HG02884 (cell line): ENCODE data around the gene ST3GAL3.

Source experiments
- ATAC-seq: cut with Tn5 transposase; IDR thresholded peaks from one replicate; pipeline ENCODE4 v1.9.1; 2021; ENCODE audit warnings: mild to moderate bottlenecking, moderate library complexity; ENCODE audit not compliant: unreplicated experiment

ST3GAL3 gene

DNA sequence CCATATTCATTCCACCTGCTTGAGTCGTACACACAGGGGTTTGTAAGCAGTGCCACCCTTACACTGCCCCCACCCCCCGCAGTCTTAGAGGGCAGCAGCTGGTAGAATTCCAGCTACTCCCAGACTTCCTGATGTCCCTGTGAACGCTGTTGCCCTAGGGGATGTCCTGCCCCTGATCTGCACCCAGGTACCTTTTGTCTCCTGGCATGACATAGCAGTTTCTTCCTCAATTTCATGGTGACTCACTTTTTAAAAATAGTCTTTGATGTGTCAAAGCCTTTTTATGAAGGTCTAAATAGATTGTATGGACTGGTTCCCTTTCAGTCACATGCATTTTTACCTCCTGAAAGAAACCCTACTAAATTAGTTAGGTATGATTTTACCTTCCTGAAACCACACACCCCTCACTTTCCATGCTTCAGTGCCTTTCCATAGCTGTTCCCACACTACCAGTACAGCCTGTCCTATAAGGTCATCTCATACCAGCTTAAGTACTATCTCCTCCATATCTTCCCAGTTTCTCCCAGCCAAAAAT, 76.4 kb downstream of the ST3GAL3 start:
- ATAC-seq, result no peak

DNA sequence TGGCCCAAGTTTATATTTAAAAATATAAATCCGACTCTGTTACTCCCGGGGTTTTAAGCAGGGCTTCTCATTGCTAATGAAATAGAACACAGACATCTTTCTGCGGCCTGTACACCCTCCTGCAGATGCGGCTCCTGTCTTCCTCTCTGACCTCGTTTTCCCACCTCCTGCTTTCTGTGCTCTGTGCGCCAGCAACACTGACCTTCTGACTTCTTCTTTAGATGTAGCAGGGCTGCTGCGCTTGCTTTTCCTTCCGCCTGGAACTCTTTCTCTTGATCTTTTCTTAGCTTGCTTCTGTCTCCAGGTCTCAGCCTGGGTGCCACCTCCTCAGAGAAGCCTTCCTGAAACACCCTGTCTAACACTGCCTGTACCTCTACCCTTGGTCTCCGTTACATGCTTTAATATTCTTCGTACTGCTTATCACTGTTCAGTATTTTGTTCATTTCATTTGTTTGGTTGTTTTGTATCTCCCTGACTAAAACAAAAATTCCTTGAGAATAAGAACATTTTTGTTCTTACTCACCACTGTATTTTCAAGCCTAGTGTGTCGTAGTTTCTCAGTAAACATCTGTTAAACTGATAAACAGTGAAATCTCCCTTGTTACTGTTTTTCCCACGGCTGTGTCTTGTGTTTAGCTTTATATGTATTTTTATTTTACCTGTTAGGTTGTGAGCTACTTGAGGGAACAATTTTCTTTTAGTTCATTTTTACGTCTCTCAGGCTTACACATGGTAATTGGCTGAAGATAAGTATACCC, 79.0 kb downstream of the ST3GAL3 start:
- no peak for ATAC-seq

DNA sequence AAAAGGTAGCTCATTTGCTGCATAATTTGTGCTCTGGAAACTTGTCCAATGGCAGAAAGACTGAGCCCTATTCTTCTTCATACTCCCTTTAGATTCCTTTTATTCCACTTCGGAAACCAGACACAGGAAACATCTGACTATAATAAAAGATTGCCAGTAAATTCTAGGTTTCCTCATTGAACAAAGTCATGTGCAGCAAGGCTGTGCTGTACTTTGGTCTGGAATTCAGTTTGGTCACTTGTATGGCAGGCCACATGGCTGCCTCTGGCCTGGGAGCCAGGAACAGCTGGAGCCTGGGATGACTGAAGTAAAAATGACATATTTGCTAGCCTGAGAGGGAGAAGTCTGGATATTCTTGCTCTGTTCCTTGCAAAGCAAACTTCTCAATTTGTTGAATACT, 79.6 kb downstream of the ST3GAL3 start:
- ATAC-seq, result no peak

DNA sequence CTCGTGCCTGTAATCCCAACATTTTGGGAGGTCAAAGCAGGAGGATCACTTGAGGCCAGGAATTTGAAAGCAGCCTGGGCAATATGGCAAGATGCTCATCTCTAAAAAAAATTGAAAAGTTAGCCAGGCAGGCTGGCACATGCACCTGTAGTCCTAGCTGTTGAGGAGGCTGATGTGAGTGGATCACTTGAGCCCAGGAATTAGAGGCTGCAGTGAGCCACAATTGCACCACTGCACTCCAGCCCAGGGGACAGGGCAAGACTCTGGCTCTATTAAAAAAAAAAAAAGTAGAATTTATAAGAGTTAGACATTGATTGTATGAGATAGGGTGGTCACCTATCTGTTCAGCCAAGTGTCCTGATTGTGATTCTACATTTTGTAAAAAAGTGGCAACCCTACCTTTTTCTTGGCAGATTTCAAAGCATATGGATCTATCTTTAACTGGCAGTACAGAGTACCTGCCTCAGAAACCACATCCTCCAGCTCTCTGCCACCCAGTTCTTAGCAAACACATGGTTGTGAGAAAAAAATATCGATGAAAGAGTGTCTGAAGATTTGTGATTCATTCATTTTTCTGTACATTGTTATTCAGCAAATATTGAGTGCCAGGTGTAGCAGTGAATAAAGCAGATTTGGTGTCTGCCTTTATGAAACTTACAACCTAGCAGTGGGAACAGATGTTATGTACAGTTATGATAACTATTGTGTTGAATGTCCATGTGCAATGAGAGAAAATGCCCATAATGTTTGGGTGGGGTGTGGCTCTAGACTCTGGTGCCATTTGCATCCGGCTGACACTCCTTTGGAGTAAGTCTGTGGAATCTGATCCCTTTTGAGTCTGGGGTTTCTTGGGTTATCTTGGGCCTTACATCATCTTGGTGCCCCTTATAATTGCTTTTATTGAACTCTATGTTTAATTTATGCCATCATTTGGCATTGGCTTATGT, 82.5 kb downstream of the ST3GAL3 start:
- ATAC-seq, result no peak

DNA sequence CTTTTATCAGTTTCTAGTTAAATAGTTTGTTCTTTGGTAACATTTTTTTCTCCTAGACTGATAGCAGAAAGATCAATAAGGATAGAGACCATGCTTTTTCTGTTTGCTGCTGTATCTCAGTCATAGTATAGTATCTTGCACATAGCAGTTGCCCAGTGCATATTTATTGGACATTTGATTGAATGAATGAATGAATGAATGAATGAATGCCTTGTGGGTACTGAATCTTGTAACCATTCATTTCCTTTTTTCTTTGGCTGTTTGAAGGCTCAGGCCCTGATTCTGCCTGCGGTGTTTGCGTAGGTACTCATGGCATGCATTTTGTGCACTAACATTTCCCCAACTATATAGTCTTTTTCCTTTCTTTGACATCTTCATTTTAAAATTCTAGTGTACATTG, 83.9 kb downstream of the ST3GAL3 start:
- ATAC-seq, result no peak

DNA sequence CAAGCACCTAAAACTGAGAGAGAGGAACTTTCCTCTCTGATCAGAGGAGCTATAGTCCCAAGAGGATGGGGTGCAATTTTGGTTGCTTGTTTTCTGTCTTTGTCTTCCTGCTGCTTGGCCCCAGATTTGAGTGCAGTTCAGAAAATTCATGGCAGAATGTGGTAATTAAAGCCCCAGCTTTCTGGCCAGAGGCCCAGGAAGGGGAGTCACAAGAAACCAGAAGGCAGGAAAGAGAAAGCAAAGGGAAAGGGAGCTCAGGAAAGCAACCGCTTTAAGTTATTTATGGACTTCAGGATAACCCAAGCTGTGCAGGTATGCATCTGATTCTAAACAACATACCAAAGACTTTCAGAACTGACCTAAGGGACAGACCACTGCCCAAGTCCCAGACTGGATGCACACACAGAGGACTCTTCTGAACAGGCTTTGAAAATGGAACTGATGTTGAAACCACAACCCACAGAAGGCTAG, 88.8 kb downstream of the ST3GAL3 start:
- ATAC-seq, result no peak

DNA sequence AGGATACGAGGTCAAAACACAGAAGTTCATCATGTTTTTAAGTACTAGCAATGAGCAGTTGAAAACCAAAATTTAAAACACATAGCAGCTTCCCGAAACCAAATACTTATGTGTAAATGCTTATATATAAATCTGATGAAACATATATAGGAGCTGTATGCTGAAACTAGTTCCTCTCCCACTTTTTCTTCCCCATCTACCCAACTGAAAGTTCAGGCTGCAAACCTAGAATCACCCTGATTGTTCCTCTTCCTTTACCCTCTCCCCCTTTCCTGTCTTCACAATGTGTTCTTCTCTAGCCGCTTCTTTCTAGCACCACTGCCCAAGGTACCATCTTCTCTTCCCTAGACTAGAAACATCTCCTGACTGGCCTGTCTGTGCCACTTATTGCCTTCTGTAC, 90.6 kb downstream of the ST3GAL3 start:
- ATAC-seq, result no peak

DNA sequence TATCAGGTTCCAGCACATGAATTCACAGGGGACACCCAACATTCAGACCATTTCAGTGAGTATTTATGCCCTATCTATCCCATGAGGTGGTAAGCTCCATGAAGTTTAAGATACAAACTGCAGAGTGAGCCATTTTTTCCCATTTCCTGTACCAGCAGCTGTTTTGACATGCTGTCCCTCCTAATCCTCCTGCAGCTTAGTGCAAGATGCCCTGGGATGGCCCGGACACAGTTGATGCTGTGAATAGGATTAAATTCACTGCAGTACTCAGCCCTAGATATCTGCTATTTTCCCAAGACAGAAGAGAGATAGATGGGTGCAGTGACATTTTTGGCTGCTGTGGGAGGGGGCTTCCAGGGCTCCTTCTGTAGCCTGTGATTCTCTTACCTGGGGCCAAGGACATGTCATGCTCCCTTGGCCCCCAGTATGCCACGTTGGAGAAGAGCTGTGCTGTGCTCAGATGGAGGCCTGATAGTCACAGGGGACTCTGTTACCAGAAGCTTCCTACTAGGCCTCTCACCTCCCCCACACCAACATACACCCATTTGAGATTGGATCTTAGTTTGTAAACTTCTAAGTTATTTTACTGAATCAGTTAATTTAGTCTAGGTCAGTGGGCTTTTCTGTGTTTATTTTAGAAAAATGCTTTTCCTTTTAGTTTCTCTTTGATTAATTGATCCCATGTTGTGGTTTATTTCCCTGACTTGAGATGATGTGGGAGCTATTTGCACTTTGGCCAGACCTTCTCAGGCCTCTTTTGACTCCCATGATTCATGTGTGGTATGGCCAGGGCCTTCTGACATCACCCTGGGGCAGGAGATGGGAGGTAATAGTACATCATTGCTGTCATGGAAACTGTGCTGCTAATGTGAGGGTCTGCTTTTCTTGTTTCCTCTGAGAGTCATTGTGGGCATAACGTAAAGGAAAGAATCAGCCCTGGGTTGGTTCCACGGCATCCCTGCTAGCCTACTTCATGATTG, 92.6 kb downstream of the ST3GAL3 start:
- ATAC-seq, result no peak

DNA sequence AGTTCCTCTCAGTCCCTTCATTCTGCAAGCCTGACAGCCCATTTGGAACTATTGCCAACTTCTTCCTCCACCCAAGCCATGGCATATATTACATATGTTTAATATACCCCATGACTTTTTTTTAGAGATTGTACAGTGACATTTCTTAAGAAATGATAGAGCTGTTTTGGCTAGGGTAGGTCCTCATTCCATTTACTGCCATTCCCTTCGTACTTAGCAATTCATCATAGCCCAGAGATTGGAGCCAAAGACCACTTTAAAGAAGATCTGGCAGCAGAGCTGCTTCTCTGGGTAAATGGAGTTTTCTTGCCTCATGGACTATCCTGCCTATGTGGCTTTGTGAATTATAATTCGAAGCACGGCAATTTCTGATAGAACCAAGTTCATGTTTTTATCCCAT, 93.4 kb downstream of the ST3GAL3 start:
- ATAC-seq, result no peak

DNA sequence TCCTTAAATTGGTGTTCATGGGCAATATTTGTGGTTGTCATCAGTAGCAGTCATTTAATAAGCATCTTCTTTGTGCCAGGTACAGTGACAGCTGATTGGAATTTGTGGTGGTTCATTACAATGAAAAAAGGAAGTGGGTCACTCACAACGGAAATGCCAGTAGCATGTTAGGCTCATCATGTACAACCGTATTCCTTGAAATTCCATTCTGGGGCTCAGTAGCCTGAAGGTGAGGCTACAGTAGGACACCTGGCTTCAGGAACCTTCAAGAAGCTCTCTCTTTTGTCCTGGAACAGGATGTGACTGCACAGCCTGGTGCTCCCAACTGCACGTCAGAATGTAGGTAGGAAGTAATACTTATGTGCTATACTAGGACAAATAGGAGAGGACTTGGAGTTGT, 93.9 kb downstream of the ST3GAL3 start:
- ATAC-seq, result no peak

DNA sequence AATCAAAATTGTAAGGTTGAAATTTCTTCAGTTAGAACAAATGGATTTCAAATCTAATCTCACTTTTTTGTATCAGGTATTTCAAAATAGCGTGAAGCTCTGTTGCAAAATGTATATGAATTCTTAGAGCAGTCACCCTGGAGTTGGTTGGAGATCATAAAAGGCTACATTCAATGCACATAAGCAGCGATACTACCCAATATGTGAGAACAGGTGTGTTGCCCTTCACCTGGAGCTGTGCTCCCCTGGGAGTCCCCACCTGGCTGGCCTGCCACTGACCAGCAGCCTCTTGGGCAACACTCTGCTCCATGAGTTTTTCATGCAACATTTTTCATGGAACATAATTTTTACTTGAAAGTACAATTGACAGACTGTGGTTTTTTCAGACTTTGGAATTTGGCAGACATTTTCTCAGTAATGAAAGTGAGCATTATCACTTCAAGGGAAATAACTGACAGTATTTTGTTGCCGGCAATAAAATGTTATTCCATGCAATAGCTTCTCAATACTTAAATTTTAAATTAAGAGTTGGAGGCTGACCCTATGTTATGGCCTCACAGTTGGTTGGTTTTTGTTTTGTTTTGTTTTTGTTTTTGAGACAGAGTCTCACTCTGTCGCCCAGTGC, 95.1 kb downstream of the ST3GAL3 start:
- ATAC-seq, result no peak

DNA sequence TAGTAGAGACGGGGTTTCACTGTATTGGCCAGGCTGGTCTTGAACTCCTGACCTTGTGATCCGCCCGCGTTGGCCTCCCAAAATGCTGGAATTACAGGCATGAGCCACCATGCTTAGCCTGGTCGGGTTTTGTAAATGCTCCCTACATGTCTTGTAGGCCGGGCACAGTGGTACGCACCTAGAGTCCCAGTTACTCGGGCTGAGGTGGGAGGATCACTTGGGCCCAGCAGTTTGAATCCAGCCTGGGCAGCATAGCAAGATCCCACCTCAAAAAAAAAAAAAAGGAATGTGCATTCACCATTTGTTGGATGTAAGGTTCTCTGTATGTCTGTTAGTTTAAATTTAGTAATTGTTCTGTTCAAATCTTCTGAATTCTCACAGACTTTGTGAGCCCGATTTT, 95.8 kb downstream of the ST3GAL3 start:
- no peak for ATAC-seq

DNA sequence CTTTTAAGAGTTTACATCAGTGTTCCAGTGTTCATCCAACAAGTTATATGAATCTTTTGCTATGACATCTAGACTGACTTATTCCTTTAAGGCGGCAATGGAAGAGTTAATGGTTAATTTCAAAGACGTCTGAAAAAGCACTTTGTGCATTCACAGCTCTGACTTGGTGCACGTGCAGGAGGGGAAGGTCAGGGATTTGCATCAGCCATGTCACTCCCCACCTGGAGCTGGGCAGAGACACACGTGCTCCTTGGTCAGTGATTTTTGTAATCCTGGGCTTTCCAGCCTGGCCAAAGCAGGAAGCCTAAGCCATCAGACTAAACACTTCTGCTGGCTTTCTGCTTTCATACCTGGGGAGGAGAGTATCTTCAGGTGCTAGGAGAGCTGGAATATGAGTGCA, 96.3 kb downstream of the ST3GAL3 start:
- no peak for ATAC-seq

DNA sequence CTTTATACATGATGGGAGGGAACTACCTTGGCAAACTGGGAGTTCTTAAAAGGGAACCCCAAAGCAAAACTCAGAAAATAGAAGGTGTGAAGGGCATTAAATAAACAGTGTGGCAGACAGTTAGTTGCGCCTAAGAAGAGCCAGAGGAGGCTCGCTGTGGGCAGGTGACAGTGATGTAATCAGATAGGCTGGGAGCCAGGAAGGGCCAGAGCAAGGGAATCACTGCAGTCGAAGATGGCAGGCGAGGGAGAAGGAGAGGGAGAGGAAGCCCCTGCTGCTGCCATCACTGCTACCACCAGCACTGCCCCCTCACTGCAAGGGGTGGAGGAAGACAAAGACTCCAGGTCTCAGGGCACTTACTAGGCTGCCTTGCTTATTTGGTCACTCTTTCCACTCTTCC, 97.2 kb downstream of the ST3GAL3 start:
- no peak for ATAC-seq

DNA sequence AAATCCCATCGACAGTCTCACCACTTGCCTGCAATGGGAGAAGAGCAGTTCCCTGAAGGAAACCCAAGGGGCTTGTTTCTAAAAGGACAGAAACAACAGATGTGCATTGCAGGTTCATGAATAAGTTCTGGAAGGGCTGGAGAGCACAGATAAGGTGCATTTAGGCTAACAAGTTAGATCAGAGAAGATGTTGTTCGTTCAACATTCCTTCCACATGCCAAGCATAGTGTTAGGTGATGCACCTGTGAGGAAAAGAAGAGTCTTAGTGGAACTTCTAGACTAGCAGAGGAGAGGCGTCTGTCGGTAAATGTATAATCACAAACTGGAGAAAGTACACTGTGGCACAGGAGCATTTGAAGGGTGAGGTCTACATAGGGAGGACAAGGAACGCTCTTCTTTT, 98.0 kb downstream of the ST3GAL3 start:
- no peak for ATAC-seq

DNA sequence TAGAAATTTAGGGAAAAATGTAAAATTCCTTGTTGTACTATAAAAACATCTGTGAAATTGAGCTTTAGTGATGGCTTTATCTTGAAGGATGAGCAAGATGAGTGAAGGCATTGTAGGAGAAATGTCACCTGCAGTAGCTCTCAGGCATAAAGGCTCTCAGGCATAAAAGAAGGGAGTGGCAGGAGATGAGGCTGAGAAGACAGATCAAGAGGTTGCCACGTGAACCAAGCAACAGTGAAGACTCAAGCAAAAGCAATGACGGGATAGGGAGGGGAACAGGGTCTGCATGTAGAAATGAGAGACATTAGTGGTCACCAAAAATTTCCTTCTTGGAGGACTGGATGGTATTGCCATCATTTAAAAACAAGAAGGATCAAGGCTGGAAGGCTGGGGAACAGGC, 98.8 kb downstream of the ST3GAL3 start:
- no peak for ATAC-seq

DNA sequence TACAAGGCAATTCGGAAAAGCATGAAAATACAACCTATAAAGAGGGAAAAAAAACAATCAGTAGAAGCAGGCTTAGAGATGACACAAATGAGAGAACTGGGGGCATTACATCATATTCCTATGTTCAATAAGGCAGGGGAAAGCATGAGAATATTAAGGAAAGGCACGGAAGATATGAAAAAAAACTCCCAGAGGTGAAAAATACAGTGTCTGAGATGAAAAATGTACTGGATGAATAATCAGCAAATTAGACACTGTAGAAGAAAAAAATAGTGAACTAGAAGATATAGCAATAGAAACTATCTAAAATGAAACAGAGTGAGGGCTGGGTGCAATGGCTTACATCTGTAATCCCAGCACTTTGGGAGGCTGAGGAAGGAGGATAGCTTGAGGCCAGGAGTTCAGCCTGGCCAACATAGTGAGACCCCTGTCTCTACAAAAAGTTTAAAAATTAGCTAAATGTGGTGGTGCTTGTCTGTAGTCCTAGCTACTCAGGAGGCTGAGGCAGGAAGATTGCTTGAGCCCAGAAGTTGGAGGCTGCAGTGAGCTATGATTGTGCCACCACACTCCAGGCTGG, 101.8 kb downstream of the ST3GAL3 start:
- ATAC-seq, result no peak

DNA sequence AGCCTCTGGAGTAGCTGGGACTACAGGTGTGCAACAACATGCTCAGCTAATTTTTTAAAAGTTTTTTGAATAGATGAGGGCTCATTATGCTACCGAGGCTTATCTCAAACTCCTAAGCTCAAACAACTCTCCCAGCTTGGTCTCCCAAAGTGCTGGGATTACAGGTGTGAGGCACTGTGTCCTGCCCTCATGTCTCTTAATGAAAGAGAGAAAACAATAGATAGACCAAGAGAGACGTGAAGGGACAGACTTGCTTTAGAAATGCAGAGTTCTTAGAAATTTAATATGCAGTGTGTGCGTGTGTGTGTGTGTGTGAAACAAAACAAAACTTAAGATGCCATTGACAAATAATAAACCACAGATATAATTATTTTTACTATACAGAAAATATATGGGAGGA, 105.2 kb downstream of the ST3GAL3 start:
- ATAC-seq, result no peak

DNA sequence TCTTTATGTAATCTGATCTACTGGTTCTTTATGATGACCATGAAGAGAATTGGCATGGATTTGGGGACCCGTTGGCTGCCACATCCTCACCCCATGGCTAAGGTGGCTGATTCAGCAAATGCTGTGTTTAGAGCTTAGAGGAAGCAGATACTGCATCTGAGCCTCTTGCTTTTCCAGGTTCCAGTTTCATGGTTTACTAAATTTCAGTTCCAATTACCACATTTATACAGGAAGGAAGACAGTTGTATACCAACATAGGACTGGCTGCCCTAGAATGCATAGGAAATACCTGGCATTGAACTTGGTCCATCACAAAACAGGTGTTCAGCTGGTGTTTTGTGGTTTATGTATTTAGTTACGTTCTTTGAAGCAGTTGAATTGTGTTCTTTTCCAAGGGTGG, 107.1 kb downstream of the ST3GAL3 start:
- no peak for ATAC-seq
